ENCODE results near the gene WNK2.

DNA sequence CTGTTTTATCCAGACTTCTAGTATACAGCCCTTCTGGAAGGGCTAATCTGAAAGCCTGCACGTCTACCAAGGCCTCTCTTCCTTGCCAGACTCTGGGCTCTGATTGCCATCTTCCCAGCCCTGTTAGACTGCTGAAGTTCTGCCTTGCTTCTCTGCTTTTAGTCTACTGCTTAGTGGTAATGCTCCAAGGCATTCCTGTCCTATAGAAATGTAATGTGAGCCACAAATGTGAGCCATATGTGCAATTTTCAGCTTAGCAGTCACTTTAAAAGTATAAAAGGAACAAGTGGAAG is 32.1 kb downstream of the WNK2 start:
- no peak for TF ChIP-seq POLR2AphosphoS5 (IDR thresholded peaks at IDR 0.05; ENCODE audit: low read depth, low read length)
- TF ChIP-seq TAF1 (IDR thresholded peaks at IDR 0.05; ENCODE audit: low read depth, low read length): no peak
